Measurements from ENCODE around the gene ABI3.

DNA sequence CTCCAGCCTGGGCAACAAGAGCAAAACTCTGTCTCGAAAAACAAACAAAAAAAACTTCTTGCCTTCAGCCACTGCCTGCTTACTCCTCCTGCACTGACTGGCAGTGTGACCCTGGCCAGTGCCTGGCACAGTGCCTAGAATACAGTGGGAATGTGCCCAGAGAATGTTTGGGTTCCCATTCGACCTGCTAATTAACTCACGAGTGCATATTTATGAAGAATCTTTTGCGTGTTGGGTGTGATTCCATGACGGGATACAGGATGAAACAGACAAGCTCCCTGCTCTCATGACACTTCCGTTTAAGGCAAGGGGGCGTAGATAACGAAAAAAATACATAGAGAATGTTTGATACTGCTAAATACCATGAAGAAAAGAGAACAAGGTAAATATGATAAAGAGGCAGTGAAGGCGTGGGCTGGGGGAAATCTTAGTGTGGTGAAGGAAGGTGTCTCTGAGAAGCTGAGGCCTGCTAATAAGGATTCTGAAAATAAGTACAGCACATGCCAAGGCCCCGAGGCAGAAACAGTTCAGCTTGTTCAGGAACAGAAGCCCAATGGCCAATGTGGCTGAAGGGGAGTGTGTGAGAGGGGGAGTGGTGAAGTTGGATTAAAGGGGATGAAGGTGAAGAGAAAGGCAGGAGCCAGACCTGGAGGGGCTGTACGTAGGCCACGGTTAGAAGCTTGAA, 4.3 kb downstream of the ABI3 start:
- TF ChIP-seq, protein P1, sequence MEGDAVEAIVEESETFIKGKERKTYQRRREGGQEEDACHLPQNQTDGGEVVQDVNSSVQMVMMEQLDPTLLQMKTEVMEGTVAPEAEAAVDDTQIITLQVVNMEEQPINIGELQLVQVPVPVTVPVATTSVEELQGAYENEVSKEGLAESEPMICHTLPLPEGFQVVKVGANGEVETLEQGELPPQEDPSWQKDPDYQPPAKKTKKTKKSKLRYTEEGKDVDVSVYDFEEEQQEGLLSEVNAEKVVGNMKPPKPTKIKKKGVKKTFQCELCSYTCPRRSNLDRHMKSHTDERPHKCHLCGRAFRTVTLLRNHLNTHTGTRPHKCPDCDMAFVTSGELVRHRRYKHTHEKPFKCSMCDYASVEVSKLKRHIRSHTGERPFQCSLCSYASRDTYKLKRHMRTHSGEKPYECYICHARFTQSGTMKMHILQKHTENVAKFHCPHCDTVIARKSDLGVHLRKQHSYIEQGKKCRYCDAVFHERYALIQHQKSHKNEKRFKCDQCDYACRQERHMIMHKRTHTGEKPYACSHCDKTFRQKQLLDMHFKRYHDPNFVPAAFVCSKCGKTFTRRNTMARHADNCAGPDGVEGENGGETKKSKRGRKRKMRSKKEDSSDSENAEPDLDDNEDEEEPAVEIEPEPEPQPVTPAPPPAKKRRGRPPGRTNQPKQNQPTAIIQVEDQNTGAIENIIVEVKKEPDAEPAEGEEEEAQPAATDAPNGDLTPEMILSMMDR (IDR thresholded peaks at IDR 0.05): no peak
- no peak for TF ChIP-seq EZH2 (IDR thresholded peaks at IDR 0.05; ENCODE audit: borderline replicate concordance, insufficient read depth, low read depth, low read length, poor library complexity, severe bottlenecking)
